HEK293 (cell line): ENCODE data around the gene IGFBP5.

Experiments
- CTCF ChIA-PET: fragments of 350-600 bp; formaldehyde crosslinking; extraction: SDS; loops from one replicate; lab custom pipeline; 2021; ENCODE audit warnings: antibody characterized with exemption; lab: Yijun Ruan, JAX
- POLR2A ChIA-PET: fragments of 300-600 bp; formaldehyde crosslinking; extraction: SDS; loops from one replicate; lab custom pipeline; 2020; ENCODE audit warnings: antibody characterized with exemption, inconsistent platforms; lab: Yijun Ruan, JAX
- H3K27ac ChIP-seq: fragments of 200-500 bp; sonication (Bioruptor generic); 2 replicates; pipeline ENCODE4 v1.5.1; 2014; ENCODE audit warnings: low read depth, low read length, control low read depth, inconsistent platforms; ENCODE audit errors: extremely low read depth
- H3K36me3 ChIP-seq, 2 experiments: fragments of 200-500 bp in 1 of 2; sonication (Bioruptor generic) in 1 of 2; 1 replicate in 1 of 2; 2 replicates in 1 of 2; pipeline ENCODE4 v1.5.1; 2014 to 2017; ENCODE audit warnings: inconsistent platforms in 2 of 2, low read length in 2 of 2; ENCODE audit not compliant: control insufficient read depth in 2 of 2, insufficient read depth in 1 of 2
- H3K4me1 ChIP-seq: fragments of 200-500 bp; sonication (Bioruptor generic); 2 replicates; pipeline ENCODE4 v1.5.1; 2014; ENCODE audit warnings: mild to moderate bottlenecking, low read length, inconsistent platforms; ENCODE audit not compliant: control insufficient read depth, insufficient read depth
- H3K4me3 ChIP-seq: 2 replicates; pipeline ENCODE4 v1.5.1; 2011; ENCODE audit warnings: low read depth, mild to moderate bottlenecking, control low read depth, low read length, moderate library complexity
- H3K9me3 ChIP-seq: fragments of 200-500 bp; sonication (Bioruptor generic); 2 replicates; pipeline ENCODE4 v1.5.1; 2014; ENCODE audit warnings: low read depth, low read length, inconsistent platforms; ENCODE audit not compliant: control insufficient read depth, insufficient read depth
- BCL11B ChIP-seq: fragments of 450-650 bp; formaldehyde crosslinking; IDR thresholded peaks from 2 replicates; pipeline ENCODE4 v1.5.1; 2016; ENCODE audit warnings: low read depth, missing biosample characterization, missing genetic modification characterization
- MYNN ChIP-seq: fragments of 450-650 bp; formaldehyde crosslinking; IDR thresholded peaks from 2 replicates; pipeline ENCODE4 v1.5.1; 2016; ENCODE audit warnings: missing biosample characterization, missing genetic modification characterization, borderline replicate concordance
- PRDM10 ChIP-seq: fragments of 450-650 bp; formaldehyde crosslinking; IDR thresholded peaks from 2 replicates; pipeline ENCODE4 v1.5.1; 2016; ENCODE audit warnings: missing biosample characterization, missing genetic modification characterization
- PRDM6 ChIP-seq: fragments of 450-650 bp; formaldehyde crosslinking; IDR thresholded peaks from 2 replicates; pipeline ENCODE4 v1.5.1; 2017; ENCODE audit warnings: missing biosample characterization, missing genetic modification characterization
- WT1 ChIP-seq: fragments of 450-650 bp; formaldehyde crosslinking; IDR thresholded peaks from 2 replicates; pipeline ENCODE4 v1.5.1; 2016; ENCODE audit warnings: missing biosample characterization, missing genetic modification characterization
- ZNF148 ChIP-seq: fragments of 450-650 bp; formaldehyde crosslinking; IDR thresholded peaks from 2 replicates; pipeline ENCODE4 v1.5.0; 2017; ENCODE audit warnings: missing biosample characterization, missing genetic modification characterization, borderline replicate concordance
- ZNF639 ChIP-seq: fragments of 450-650 bp; formaldehyde crosslinking; IDR thresholded peaks from 2 replicates; pipeline ENCODE4 v1.5.1; 2016; ENCODE audit warnings: missing biosample characterization, missing genetic modification characterization

Gene IGFBP5

GRCh38 chr2:216727346-216728122 is 32.2 kb upstream of the IGFBP5 start:
- ChIA-PET POLR2A (interaction anchor here (0.5 to 0.6 kb wide), 2 partner anchors 9 to 221 kb away, joined by 3 read pairs; no protein-coding TSS in a partner anchor), CTCF (no interaction called here)
- Histone ChIP-seq H3K9me3 (no peaks in the 10 kb centered on the region), H3K4me3 (no peak overlapping the region), H3K36me3 (no peaks in the 10 kb centered on the region), H3K27ac (no peak overlapping the region), H3K4me1 (no peaks in the 10 kb centered on the region)
- TF ChIP-seq ZNF639 (tag by site-specific recombination) = no peak

GRCh38 chr2:216724190-216724589 is 28.8 kb upstream of the IGFBP5 start:
- POLR2A ChIA-PET = no interaction called here
- Histone ChIP-seq H3K9me3 (no peaks in the 10 kb centered on the region), H3K4me3 (no peak overlapping the region), H3K27ac (no peak overlapping the region), H3K4me1 (no peaks in the 10 kb centered on the region)
- no peak for TF ChIP-seq WT1 (tag by site-specific recombination)
- TF ChIP-seq PRDM10 (tag by site-specific recombination) = no peak
- TF ChIP-seq, all 188 proteins: peak for 0
- CTCF ChIA-PET = interaction anchor here (0.6 kb wide), 1 partner anchor 121 kb away, joined by 5 read pairs; no protein-coding TSS in a partner anchor
- H3K36me3 ChIP-seq = no peaks in the 10 kb centered on the region

GRCh38 chr2:216721141-216721540 is 25.8 kb upstream of the IGFBP5 start:
- H3K36me3 ChIP-seq = no peaks in the 10 kb centered on the region
- H3K4me1 ChIP-seq = no peaks in the 10 kb centered on the region
- H3K27ac ChIP-seq = no peak overlapping the region
- ChIA-PET CTCF (interaction anchor here (0.6 to 1.3 kb wide), 3 partner anchors 23 to 391 kb away, joined by 3 to 5 read pairs (median 3); no protein-coding TSS in a partner anchor), POLR2A (no interaction called here)
- TF ChIP-seq PRDM6 (tag by site-specific recombination) (no peak), BCL11B (tag by site-specific recombination) (no peak), MYNN (tag by site-specific recombination) (no peak), ZNF148 (tag by site-specific recombination) (no peak)
- H3K4me3 ChIP-seq = no peak overlapping the region
- H3K9me3 ChIP-seq = no peaks in the 10 kb centered on the region
